T-cell (primary cell): ENCODE measurements around the gene UBE2J1. TPM values are rescaled to one million over a fixed set of nuclear protein-coding genes. Genes with fewer than 3 reads are reported as not detected.

Experiments
- ATAC-seq, 4 experiments: fragments of 200-7000 bp in 3 of 4; fragments of 150-1000 bp in 1 of 4; cut with Tn5 transposase; replicated peaks in 1 of 4; 1 replicate in 3 of 4; 2 replicates in 1 of 4; pipeline ENCODE4 v1.10.0; 2021; ENCODE audit warnings: moderate library complexity in 3 of 4, mild to moderate bottlenecking in 2 of 4, moderate number of reproducible peaks in 1 of 4
- CTCF ChIA-PET, 2 donors: fragments of 300-600 bp; sonication (Branson Sonifier 250); formaldehyde crosslinking; loops; one replicate each; lab custom pipeline; 2022; ENCODE audit warnings: antibody characterized with exemption in 2 of 2; lab: Charles Lee
- POLR2A ChIA-PET, 2 donors: fragments of 300-600 bp; sonication (Branson Sonifier 250); formaldehyde crosslinking; loops; one replicate each; lab custom pipeline; 2022; ENCODE audit warnings: antibody characterized with exemption in 2 of 2; lab: Charles Lee
- DNase-seq, 35 experiments: peaks; one replicate each; pipeline versions ENCODE4 v3.0.0 to v3.0.0-alpha.2; 2013 to 2023
- H3K27ac ChIP-seq: one replicate; pipeline ENCODE4 v1.5.1; 2013; ENCODE audit warnings: low read length
- H3K27me3 ChIP-seq, 2 experiments: replicated peaks in 1 of 2; 1 replicate in 1 of 2; 2 replicates in 1 of 2; pipeline versions ENCODE4 v1.6.1 to v1.7.0; 2013; ENCODE audit warnings: low read length in 1 of 2, mixed read lengths in 1 of 2; ENCODE audit not compliant: control insufficient read depth in 2 of 2, insufficient read depth in 2 of 2; ENCODE audit errors: extremely low read depth in 1 of 2
- H3K36me3 ChIP-seq, 2 donors: 1 replicate in 1 of 2; 2 replicates in 1 of 2; pipeline versions ENCODE4 v1.6.1 to v1.7.0; 2013; ENCODE audit warnings: low read length in 1 of 2; ENCODE audit not compliant: control insufficient read depth in 2 of 2, insufficient read depth in 1 of 2; ENCODE audit errors: extremely low read depth in 1 of 2
- H3K4me1 ChIP-seq, 2 experiments: 1 replicate in 1 of 2; 2 replicates in 1 of 2; pipeline versions ENCODE4 v1.6.1 to v1.7.0; 2013; ENCODE audit warnings: low read length in 2 of 2, mixed read lengths in 1 of 2; ENCODE audit not compliant: insufficient read depth in 2 of 2, control insufficient read depth in 1 of 2; ENCODE audit errors: extremely low read depth in 1 of 2
- H3K4me3 ChIP-seq, 2 donors: 1 replicate in 1 of 2; 2 replicates in 1 of 2; pipeline versions ENCODE4 v1.5.1 to v1.7.0; 2013; ENCODE audit warnings: mild to moderate bottlenecking in 2 of 2, low read length in 1 of 2, moderate library complexity in 1 of 2; ENCODE audit not compliant: control insufficient read depth in 1 of 2; ENCODE audit errors: extremely low read depth in 1 of 2
- H3K9me3 ChIP-seq: 2 replicates; pipeline ENCODE4 v1.7.0; 2013
- H3K27ac Mint-ChIP-seq, 2 donors: one replicate each; pipeline ENCODE4 v1.8.0; 2020 to 2021; ENCODE audit warnings: mild to moderate bottlenecking in 2 of 2, mixed read lengths in 2 of 2
- H3K27me3 Mint-ChIP-seq, 2 donors: one replicate each; pipeline ENCODE4 v1.8.0; 2021 to 2022; ENCODE audit warnings: mixed read lengths in 2 of 2
- H3K36me3 Mint-ChIP-seq: one replicate; pipeline ENCODE4 v1.8.0; 2021; ENCODE audit warnings: mixed read lengths
- H3K4me1 Mint-ChIP-seq, 3 donors: one replicate each; pipeline ENCODE4 v1.8.0; 2020 to 2022; ENCODE audit warnings: mixed read lengths in 3 of 3, mild to moderate bottlenecking in 1 of 3
- H3K4me3 Mint-ChIP-seq, 3 donors: one replicate each; pipeline ENCODE4 v1.8.0; 2020 to 2022; ENCODE audit warnings: mild to moderate bottlenecking in 3 of 3, mixed read lengths in 3 of 3, moderate library complexity in 3 of 3
- H3K9me3 Mint-ChIP-seq, 3 donors: one replicate each; pipeline ENCODE4 v1.8.0; 2020 to 2022; ENCODE audit warnings: mixed read lengths in 3 of 3
- WGBS: methylation state at CpG from one replicate; pipeline ENCODE4 v1.1.5; 2013; ENCODE audit warnings: missing lambda C conversion rate; ENCODE audit not compliant: insufficient coverage; 5-methylcytosine and 5-hydroxymethylcytosine counted together
- total RNA-seq, 35 experiments: library from RNA in 6 of 35; stranded (reverse) in 6 of 35; fragments of 120-200 nt in 1 of 35; gene quantifications; one replicate each; pipeline versions ENCODE4 v1.2.1 to v1.2.4 and lab custom pipeline; 2013 to 2026

Gene UBE2J1
- total RNA-seq, 5 donors from 2014 or later (not counting 1 experiment from before 2014, with no cell fraction given), result 14.6 to 24.1 (median 22.6) TPM

GRCh38 chr6:89359561-89359960 is 7.0 kb upstream of the UBE2J1 start:
- Histone ChIP-seq H3K27me3 (no peaks in the 10 kb centered on the region), H3K36me3 (no peaks in the 10 kb centered on the region), H3K27ac (no peak overlapping the region), H3K9me3 (no peaks in the 10 kb centered on the region), H3K4me1 (peaks cover 0 to 22% of the 10 kb centered on the region in 2 experiments), H3K4me3 (no peak overlapping the region)
- Mint-ChIP-seq H3K36me3 (peaks cover 3% of the 10 kb centered on the region), H3K4me3 (no peak overlapping the region), H3K9me3 (no peaks in the 10 kb centered on the region), H3K27me3 (no peaks in the 10 kb centered on the region), H3K27ac (no peak overlapping the region), H3K4me1 (peaks cover 36 to 60% (median 45%) of the 10 kb centered on the region in 3 donors)
- ATAC-seq (no peak), DNase-seq (no peak)
- POLR2A ChIA-PET, result interaction anchor here (0.6 to 1.0 kb wide), 3 partner anchors 9 to 40 kb away, joined by 3 to 22 read pairs (median 4); no protein-coding TSS in a partner anchor
- 60% methylated on average over 1 of the region's 1 CpG for WGBS
- CTCF ChIA-PET, result interaction anchor here (0.5 to 1.2 kb wide), 5 partner anchors 9 to 1624 kb away, joined by 3 to 6 read pairs (median 3); no protein-coding TSS in a partner anchor

GRCh38 chr6:89357390-89357789 is 4.9 kb upstream of the UBE2J1 start:
- no peaks in the 10 kb centered on the region for H3K36me3 Mint-ChIP-seq
- CTCF ChIA-PET, result interaction anchor here (0.6 to 3.3 kb wide), 11 partner anchors 10 to 277 kb away, joined by 3 to 34 read pairs (median 4); partner anchors contain the start of gene PNRC1 (in 1 of the 2)
- H3K27ac ChIP-seq, result peak overlapping the region; percentile 50
- peak overlapping the region in 1 of 2 donors; percentile 35 for H3K4me3 ChIP-seq
- POLR2A ChIA-PET, result interaction anchor here (0.5 to 1.4 kb wide), 4 partner anchors 10 to 278 kb away, joined by 3 to 6 read pairs (median 4); no protein-coding TSS in a partner anchor
- H3K4me1 Mint-ChIP-seq, result peaks cover 42 to 61% (median 51%) of the 10 kb centered on the region in 3 donors
- WGBS, result 0% methylated on average over 2 of the region's 3 CpGs
- no peaks in the 10 kb centered on the region for H3K36me3 ChIP-seq
- H3K27ac Mint-ChIP-seq, result peak overlapping the region; percentile 96 to 97
- H3K9me3 ChIP-seq, result no peaks in the 10 kb centered on the region
- peak overlapping the region; percentile 81 to 87 (median 87) for H3K4me3 Mint-ChIP-seq
- DNase-seq (peak in 1 of 35 experiments; percentile 41), ATAC-seq (peak in 2 of 4 experiments; percentile 25 to 26)
- H3K4me1 ChIP-seq, result peaks cover 12 to 23% of the 10 kb centered on the region in 2 experiments
- no peaks in the 10 kb centered on the region for H3K9me3 Mint-ChIP-seq
- H3K27me3 ChIP-seq, result no peaks in the 10 kb centered on the region
- H3K27me3 Mint-ChIP-seq, result no peaks in the 10 kb centered on the region

DNA sequence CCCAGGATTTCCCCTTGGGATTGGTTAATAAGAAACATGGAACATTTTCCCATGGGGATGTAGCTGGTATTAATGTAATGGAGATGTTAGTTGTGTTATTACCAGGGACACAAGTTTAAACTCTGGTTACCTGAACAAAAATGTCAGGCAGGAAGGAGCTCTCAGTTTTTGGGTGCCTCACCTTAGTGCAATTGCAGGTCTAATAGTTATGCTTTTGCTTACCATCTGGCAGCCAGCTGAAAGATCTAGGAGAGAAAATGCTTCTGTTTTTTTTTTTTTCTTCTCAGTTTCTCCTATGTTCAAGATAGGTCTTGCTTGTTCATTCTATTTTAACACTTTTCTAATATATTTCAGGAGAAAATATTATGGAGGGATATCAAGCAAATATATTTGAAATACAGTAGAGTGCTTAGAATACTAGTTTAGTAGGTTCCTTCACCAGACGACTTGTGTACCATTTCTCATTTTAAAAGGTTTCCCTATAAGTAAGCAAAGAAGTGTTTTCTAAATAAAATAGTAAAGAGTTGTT is 4.2 kb upstream of the UBE2J1 start:
- Histone ChIP-seq H3K9me3 (no peaks in the 10 kb centered on the region), H3K4me1 (peaks cover 12 to 23% of the 10 kb centered on the region in 2 experiments), H3K36me3 (no peaks in the 10 kb centered on the region), H3K27ac (peak overlapping the region; percentile 50), H3K27me3 (no peaks in the 10 kb centered on the region), H3K4me3 (no peak overlapping the region)
- Mint-ChIP-seq H3K27me3 (no peaks in the 10 kb centered on the region), H3K9me3 (no peaks in the 10 kb centered on the region), H3K4me3 (peak overlapping the region; percentile 81 to 87 (median 87)), H3K4me1 (peaks cover 46 to 65% (median 54%) of the 10 kb centered on the region in 3 donors), H3K27ac (peak overlapping the region; percentile 96 to 97), H3K36me3 (no peaks in the 10 kb centered on the region)
- CTCF ChIA-PET, result interaction anchor here (0.6 to 3.3 kb wide), 18 partner anchors 9 to 995 kb away, joined by 3 to 34 read pairs (median 4); partner anchors contain the start of gene PNRC1 (in 1 of the 2)
- POLR2A ChIA-PET, result interaction anchor here in 1 of 2 donors (1.0 to 1.4 kb wide), 4 partner anchors 9 to 276 kb away, joined by 3 to 6 read pairs (median 4); partner anchors contain the start of gene PNRC1
- ATAC-seq (no peak), DNase-seq (peak in 1 of 35 experiments; percentile 24)
- WGBS, result no CpG with 5 or more reads among the region's 1 CpG

GRCh38 chr6:89355511-89356194 is 3.1 kb upstream of the UBE2J1 start:
- ChIA-PET CTCF (interaction anchor here (0.6 to 3.3 kb wide), 9 partner anchors 8 to 996 kb away, joined by 3 to 34 read pairs (median 6); no protein-coding TSS in a partner anchor), POLR2A (interaction anchor here in 1 of 2 donors (0.6 to 1.4 kb wide), 4 partner anchors 14 to 275 kb away, joined by 3 to 8 read pairs (median 4); partner anchors contain the start of gene PNRC1)
- H3K9me3 ChIP-seq, result no peaks in the 10 kb centered on the region
- WGBS, result no CpG with 5 or more reads among the region's 2 CpGs
- H3K4me3 ChIP-seq, result no peak overlapping the region
- H3K27ac ChIP-seq, result no peak overlapping the region
- H3K4me3 Mint-ChIP-seq, result no peak overlapping the region
- no peaks in the 10 kb centered on the region for H3K27me3 Mint-ChIP-seq
- no peak overlapping the region for H3K27ac Mint-ChIP-seq
- no peak for DNase-seq
- no peaks in the 10 kb centered on the region for H3K9me3 Mint-ChIP-seq
- H3K27me3 ChIP-seq, result no peaks in the 10 kb centered on the region
- no peak for ATAC-seq
- H3K4me1 Mint-ChIP-seq, result peaks cover 55 to 67% (median 56%) of the 10 kb centered on the region in 3 donors
- H3K36me3 Mint-ChIP-seq, result no peaks in the 10 kb centered on the region
- H3K4me1 ChIP-seq, result peaks cover 19 to 27% of the 10 kb centered on the region in 2 experiments
- H3K36me3 ChIP-seq, result no peaks in the 10 kb centered on the region

DNA sequence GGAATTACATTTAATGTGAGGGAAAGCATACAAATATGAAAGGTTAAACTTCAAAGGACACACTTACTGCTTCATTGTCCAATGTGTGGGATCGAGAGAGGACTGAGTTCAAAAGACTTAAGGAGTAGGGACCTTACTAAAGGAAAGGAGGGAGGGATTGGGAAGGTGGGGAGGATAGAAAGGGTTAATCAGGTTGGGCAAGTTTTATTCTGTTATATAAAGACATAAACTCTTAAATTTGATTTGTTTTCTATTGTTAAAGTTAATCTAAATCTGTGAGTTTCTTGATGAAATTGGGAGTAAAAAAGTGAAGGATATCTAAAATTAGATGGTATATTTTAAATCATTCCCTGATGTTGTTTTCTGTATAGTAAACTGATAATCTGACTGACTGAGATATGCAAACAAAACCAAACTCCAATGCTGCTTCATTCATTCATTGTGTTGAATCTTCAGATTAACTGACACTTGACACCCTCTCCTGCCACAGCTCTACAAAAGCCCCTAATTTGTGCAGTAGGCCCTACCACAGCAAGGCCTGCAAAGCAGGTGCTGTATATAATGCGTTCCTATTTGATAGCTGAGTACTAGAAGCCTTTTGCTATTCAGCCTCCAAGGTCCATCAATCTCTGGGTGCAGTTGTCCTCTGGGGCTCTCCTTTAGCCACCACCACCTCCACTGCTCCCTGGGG is 1.3 kb upstream of the UBE2J1 start:
- Mint-ChIP-seq H3K9me3 (no peaks in the 10 kb centered on the region), H3K27ac (peak overlapping the region; percentile 91 to 92), H3K4me3 (peak overlapping the region; percentile 76 to 99 (median 85)), H3K4me1 (peaks cover 67 to 73% (median 67%) of the 10 kb centered on the region in 3 donors), H3K27me3 (no peaks in the 10 kb centered on the region), H3K36me3 (peaks cover 2% of the 10 kb centered on the region)
- no peak overlapping the region for H3K4me3 ChIP-seq
- POLR2A ChIA-PET, result interaction anchor here (0.9 to 1.3 kb wide), 2 partner anchors 18 to 19 kb away, joined by 3 read pairs; no protein-coding TSS in a partner anchor
- ATAC-seq (no peak), DNase-seq (no peak)
- no peaks in the 10 kb centered on the region for H3K9me3 ChIP-seq
- CTCF ChIA-PET, result interaction anchor here (0.6 to 0.9 kb wide), 4 partner anchors 10 to 229 kb away, joined by 4 to 6 read pairs (median 4); no protein-coding TSS in a partner anchor
- H3K36me3 ChIP-seq, result no peaks in the 10 kb centered on the region
- no peaks in the 10 kb centered on the region for H3K27me3 ChIP-seq
- H3K27ac ChIP-seq, result peak overlapping the region; percentile 71
- H3K4me1 ChIP-seq, result peaks cover 24 to 40% of the 10 kb centered on the region in 2 experiments
- 100% methylated on average over 1 of the region's 2 CpGs for WGBS
